Activated naive CD4-positive, alpha-beta T cell treated with anti-CD3 and anti-CD28 coated beads, Interleukin-2, amount 50 U/mL, for 72 hours (primary cell): ENCODE results near the gene RCOR3. TPM values are rescaled to one million over a fixed set of nuclear protein-coding genes. Genes with fewer than 3 reads are reported as not detected.
A peak's percentile ranks its signal among the peaks of the same experiment; 100 is the strongest.
"Not testable (repeated sequence)": the region's sequence is repeated elsewhere in the genome, so short reads cannot be mapped to it uniquely, and the experiment has no call there.

ENCODE experiments used
- ATAC-seq, 2 donors: fragments of 150-1000 bp; cut with Tn5 transposase; 2 replicates each; pipeline ENCODE4 v1.10.0; 2021; ENCODE audit warnings: mild to moderate bottlenecking in 2 of 2, moderate library complexity in 2 of 2
- DNase-seq, 2 donors: peaks; one replicate each; pipeline ENCODE4 v3.0.0; 2021 to 2022; ENCODE audit warnings: low spot score in 2 of 2
- H3K27ac Mint-ChIP-seq, 2 donors: one replicate each; pipeline ENCODE4 v1.8.0; 2022; ENCODE audit warnings: mild to moderate bottlenecking in 2 of 2, mixed read lengths in 2 of 2
- H3K36me3 Mint-ChIP-seq, 2 donors: one replicate each; pipeline ENCODE4 v1.8.0; 2022; ENCODE audit warnings: mixed read lengths in 2 of 2
- H3K9me3 Mint-ChIP-seq, 2 donors: one replicate each; pipeline ENCODE4 v1.8.0; 2022; ENCODE audit warnings: mixed read lengths in 2 of 2
- total RNA-seq, 2 donors: library from RNA; stranded (reverse); gene quantifications; one replicate each; pipeline ENCODE4 v1.2.3, GENCODE V29; 2022

The RCOR3 gene
- total RNA-seq, 2 donors from 2014 or later: 42.9 to 62.1 TPM

- H3K9me3 Mint-ChIP-seq: no peaks in the 10 kb centered on the region
- H3K36me3 Mint-ChIP-seq: no peaks in the 10 kb centered on the region
- ATAC-seq (no peak), DNase-seq (no peak)
- no peak overlapping the region for H3K27ac Mint-ChIP-seq
Observed at GRCh38 chr1:211247921-211248320, 11.2 kb upstream of the RCOR3 start.

GRCh38 chr1:211249611-211250010 lies 9.6 kb upstream of the RCOR3 start:
- not testable (repeated sequence) for DNase-seq, H3K27ac Mint-ChIP-seq, H3K36me3 Mint-ChIP-seq, ATAC-seq, H3K9me3 Mint-ChIP-seq

GRCh38 chr1:211257826-211258225 lies 1.3 kb upstream of the RCOR3 start:
- DNase-seq: no peak
- Mint-ChIP-seq H3K9me3 (no peaks in the 10 kb centered on the region), H3K27ac (peak overlapping the region; percentile 79 to 81), H3K36me3 (peaks cover 6 to 7% of the 10 kb centered on the region in 2 donors)
- ATAC-seq: no peak

GRCh38 chr1:211258310-211258755 lies 833 bp upstream of the RCOR3 start:
- Mint-ChIP-seq H3K9me3 (no peaks in the 10 kb centered on the region), H3K36me3 (peaks cover 6 to 7% of the 10 kb centered on the region in 2 donors), H3K27ac (peak overlapping the region; percentile 79 to 81)
- ATAC-seq: peak in 1 of 2 donors; percentile 21
- DNase-seq: peak in 1 of 2 donors; percentile 54

GRCh38 chr1:211259638-211260126 lies 516 bp downstream of the RCOR3 start:
- Mint-ChIP-seq H3K36me3 (peaks cover 6 to 15% of the 10 kb centered on the region in 2 donors), H3K9me3 (no peaks in the 10 kb centered on the region), H3K27ac (peak overlapping the region; percentile 72 to 93)
- DNase-seq: no peak
- ATAC-seq: peak in 1 of 2 donors; percentile 48

GRCh38 chr1:211260141-211261107 lies 1.3 kb downstream of the RCOR3 start:
- ATAC-seq (peak; percentile 49 to 58), DNase-seq (peak; percentile 69 to 76)
- Mint-ChIP-seq H3K9me3 (no peaks in the 10 kb centered on the region), H3K36me3 (peaks cover 6 to 15% of the 10 kb centered on the region in 2 donors), H3K27ac (peak overlapping the region; percentile 72 to 93)

- no peak for ATAC-seq
- DNase-seq: no peak
- Mint-ChIP-seq H3K27ac (peak overlapping the region; percentile 39 to 72), H3K9me3 (no peaks in the 10 kb centered on the region), H3K36me3 (peaks cover 6 to 15% of the 10 kb centered on the region in 2 donors)
Observed at GRCh38 chr1:211261229-211261628, 2.1 kb downstream of the RCOR3 start.

- DNase-seq, ATAC-seq, H3K9me3 Mint-ChIP-seq, H3K27ac Mint-ChIP-seq: not testable (repeated sequence)
- peaks cover 6 to 15% of the 10 kb centered on the region in 2 donors for H3K36me3 Mint-ChIP-seq
Observed at GRCh38 chr1:211263022-211263421, 3.9 kb downstream of the RCOR3 start.

GRCh38 chr1:211267204-211267857 lies 8.2 kb downstream of the RCOR3 start:
- Mint-ChIP-seq H3K36me3 (peaks cover 0 to 13% of the 10 kb centered on the region in 2 donors), H3K9me3 (no peaks in the 10 kb centered on the region), H3K27ac (no peak overlapping the region)
- DNase-seq (no peak), ATAC-seq (no peak)

GRCh38 chr1:211279340-211279739 lies 20.2 kb downstream of the RCOR3 start:
- DNase-seq (no peak), ATAC-seq (no peak)
- H3K27ac Mint-ChIP-seq: no peak overlapping the region
- H3K9me3 Mint-ChIP-seq: no peaks in the 10 kb centered on the region
- peaks cover 0 to 7% of the 10 kb centered on the region in 2 donors for H3K36me3 Mint-ChIP-seq

GRCh38 chr1:211280910-211281309 lies 21.7 kb downstream of the RCOR3 start:
- ATAC-seq (peak; percentile 90 to 91), DNase-seq (no peak)
- no peak overlapping the region for H3K27ac Mint-ChIP-seq
- no peaks in the 10 kb centered on the region for H3K9me3 Mint-ChIP-seq
- H3K36me3 Mint-ChIP-seq: peaks cover 0 to 7% of the 10 kb centered on the region in 2 donors

GRCh38 chr1:211281320-211282022 lies 22.3 kb downstream of the RCOR3 start:
- peaks cover 0 to 7% of the 10 kb centered on the region in 2 donors for H3K36me3 Mint-ChIP-seq
- no peaks in the 10 kb centered on the region for H3K9me3 Mint-ChIP-seq
- no peak for DNase-seq
- peak in 1 of 2 donors; percentile 72 for ATAC-seq
- H3K27ac Mint-ChIP-seq: no peak overlapping the region

GRCh38 chr1:211282023-211282373 lies 22.8 kb downstream of the RCOR3 start:
- DNase-seq (no peak), ATAC-seq (peak in 1 of 2 donors; percentile 50)
- Mint-ChIP-seq H3K36me3 (peaks cover 0 to 8% of the 10 kb centered on the region in 2 donors), H3K27ac (no peak overlapping the region), H3K9me3 (no peaks in the 10 kb centered on the region)

- DNase-seq: no peak
- no peak for ATAC-seq
- Mint-ChIP-seq H3K27ac (no peak overlapping the region), H3K9me3 (no peaks in the 10 kb centered on the region), H3K36me3 (peaks cover 0 to 6% of the 10 kb centered on the region in 2 donors)
Observed at GRCh38 chr1:211285196-211285595, 26.0 kb downstream of the RCOR3 start.

- Mint-ChIP-seq H3K27ac (no peak overlapping the region), H3K9me3 (no peaks in the 10 kb centered on the region), H3K36me3 (peaks cover 0 to 11% of the 10 kb centered on the region in 2 donors)
- no peak for ATAC-seq
- DNase-seq: no peak
Observed at GRCh38 chr1:211287218-211287617, 28.1 kb downstream of the RCOR3 start.

- H3K36me3 Mint-ChIP-seq: peaks cover 7 to 16% of the 10 kb centered on the region in 2 donors
- ATAC-seq (peak in 1 of 2 donors; percentile 32), DNase-seq (no peak)
- no peaks in the 10 kb centered on the region for H3K9me3 Mint-ChIP-seq
- H3K27ac Mint-ChIP-seq: no peak overlapping the region
Observed at GRCh38 chr1:211292411-211292810, 33.2 kb downstream of the RCOR3 start.
